GM13976 (cell line): ENCODE data around the gene PARK7.

Experiments used
- DNase-seq: peaks from one replicate; pipeline ENCODE4 v3.0.0; 2012; ENCODE audit warnings: low spot score
- CTCF ChIP-seq: IDR thresholded peaks from 2 replicates; pipeline ENCODE4 v1.5.1; 2012; ENCODE audit warnings: borderline replicate concordance, mild to moderate bottlenecking; ENCODE audit not compliant: insufficient read depth; ENCODE audit errors: extremely low read depth, missing control alignments, control extremely low read depth
- in situ Hi-C: fragments of 300-500 bp; cut with MboI; formaldehyde crosslinking; loops from one replicate; pipeline ENCODE4 v1.12.0; 2022; ENCODE audit warnings: low sequenced_read_pairs, mixed read lengths, inconsistent platforms; ENCODE audit not compliant: unreplicated experiment

Gene PARK7

GRCh38 chr1:8031176-8031785 is 69.8 kb downstream of the PARK7 start:
- peak; percentile 34 for DNase-seq
- in situ Hi-C loops: loop anchor here (10.0 kb wide), 1 partner anchor 284 kb away; the partner anchor contains the start of gene SLC45A1
- TF ChIP-seq CTCF: peak; percentile 20

- no peak for DNase-seq
- no peak for TF ChIP-seq CTCF
- in situ Hi-C loops: loop anchor here (10.0 kb wide), 1 partner anchor 282 kb away; the partner anchor contains the start of gene SLC45A1
These were observed 70.9 kb downstream of the PARK7 start for GRCh38 chr1:8032366-8032910.

- no peak for DNase-seq
- in situ Hi-C loops: loop anchor here (10.0 kb wide), 1 partner anchor 281 kb away; the partner anchor contains the start of gene SLC45A1
- no peak for TF ChIP-seq CTCF
These were observed 71.8 kb downstream of the PARK7 start for GRCh38 chr1:8033322-8033721.
